HCT116 (cell line): ENCODE data around the gene PRR29. TPM values are rescaled to one million over a fixed set of nuclear protein-coding genes. Genes with fewer than 3 reads are reported as not detected.
A peak's percentile ranks its signal among the peaks of the same experiment; 100 is the strongest.

Experiments
- ATAC-seq: fragments of 200-7000 bp; cut with Tn5 transposase; 2 replicates; pipeline ENCODE4 v1.9.1; 2020; ENCODE audit warnings: mild to moderate bottlenecking, moderate library complexity
- BruUV-seq: library from RNA; stranded (reverse); fragments of 400-500 nt; replicated peaks from 2 replicates; lab custom pipeline; 2021; lab: Mats Ljungman, UMichigan
- CTCF ChIA-PET: fragments of 300-600 bp; sonication (Branson Sonifier 250); formaldehyde crosslinking; loops from one replicate; lab custom pipeline; 2021; ENCODE audit warnings: antibody characterized with exemption; lab: Charles Lee
- POLR2A ChIA-PET: fragments of 300-600, 350-600 bp; sonication (Branson Sonifier 250); formaldehyde crosslinking; loops from one replicate; lab custom pipeline; 2021; ENCODE audit warnings: antibody characterized with exemption; lab: Charles Lee
- RAD21 ChIA-PET, 2 experiments: fragments of 300-600 bp; sonication (Branson Sonifier 250); formaldehyde crosslinking; loops; one replicate each; lab custom pipeline; 2023; ENCODE audit warnings: low total read pairs in 2 of 2; ENCODE audit not compliant: uncharacterized antibody in 2 of 2, unreplicated experiment in 2 of 2, low non-redundant PET in 1 of 2; lab: Charles Lee
- DNase-seq: peaks from one replicate; pipeline ENCODE4 v3.0.0-alpha.2; 2010; ENCODE audit warnings: low read depth, low spot score
- H2AFZ ChIP-seq: fragments of 200-600 bp; shearing (Covaris generic), sonication (generic); 2 replicates; pipeline ENCODE4 v1.6.1; 2017; ENCODE audit warnings: low read depth, mixed run types, mixed read lengths, antibody characterized with exemption, low read length; ENCODE audit not compliant: poor library complexity, severe bottlenecking
- H3K27ac ChIP-seq: 2 replicates; pipeline ENCODE4 v1.5.1; 2012; ENCODE audit warnings: low read depth, low read length
- H3K27me3 ChIP-seq: fragments of 200-600 bp; sonication (generic); 2 replicates; pipeline ENCODE4 v1.6.1; 2016; ENCODE audit warnings: mixed run types, low read length, mixed read lengths; ENCODE audit not compliant: insufficient read depth
- H3K36me3 ChIP-seq, 2 experiments: fragments of 200-500 bp in 1 of 2; fragments of 200-600 bp in 1 of 2; sonication (Bioruptor generic) in 1 of 2; sonication (generic) in 1 of 2; 2 replicates each; pipeline versions ENCODE4 v1.5.1 to v1.6.1; 2014 to 2016; ENCODE audit warnings: low read length in 2 of 2, inconsistent platforms in 1 of 2, mixed read lengths in 1 of 2, mixed run types in 1 of 2; ENCODE audit not compliant: insufficient read depth in 2 of 2, control insufficient read depth in 1 of 2
- H3K4me1 ChIP-seq, 2 experiments: fragments of 200-600 bp in 1 of 2; sonication (generic) in 1 of 2; 2 replicates each; pipeline versions ENCODE4 v1.5.1 to v1.6.1; 2012 to 2017; ENCODE audit warnings: low read length in 2 of 2, inconsistent platforms in 1 of 2, mild to moderate bottlenecking in 1 of 2, mixed read lengths in 1 of 2, mixed run types in 1 of 2, moderate library complexity in 1 of 2; ENCODE audit not compliant: insufficient read depth in 2 of 2, control insufficient read depth in 1 of 2
- H3K4me2 ChIP-seq: fragments of 200-600 bp; sonication (generic); 2 replicates; pipeline ENCODE4 v1.6.1; 2017; ENCODE audit warnings: mixed run types, low read length, mixed read lengths
- H3K4me3 ChIP-seq, 2 experiments: fragments of 200-600 bp in 1 of 2; sonication (generic) in 1 of 2; replicated peaks in 1 of 2; 2 replicates each; pipeline ENCODE4 v1.5.1; 2011 to 2016; ENCODE audit warnings: low read length in 2 of 2, control low read depth in 1 of 2, low read depth in 1 of 2, mild to moderate bottlenecking in 1 of 2, mixed read lengths in 1 of 2, mixed run types in 1 of 2
- H3K79me2 ChIP-seq: fragments of 200-600 bp; sonication (generic); 2 replicates; pipeline ENCODE4 v1.6.1; 2017; ENCODE audit warnings: mild to moderate bottlenecking, mixed run types, low read length, moderate library complexity, mixed read lengths; ENCODE audit not compliant: insufficient read depth
- H3K9ac ChIP-seq: fragments of 200-600 bp; sonication (generic); 2 replicates; pipeline ENCODE4 v1.6.1; 2016; ENCODE audit warnings: low read length, mixed read lengths
- H3K9me2 ChIP-seq: fragments of 200-600 bp; sonication (generic), shearing (Covaris generic); 2 replicates; pipeline ENCODE4 v1.6.1; 2017; ENCODE audit warnings: mixed run types, mild to moderate bottlenecking, moderate library complexity; ENCODE audit not compliant: insufficient read depth
- H3K9me3 ChIP-seq, 2 experiments: fragments of 200-500 bp in 1 of 2; fragments of 200-600 bp in 1 of 2; sonication (Bioruptor generic) in 1 of 2; sonication (generic) in 1 of 2; 2 replicates each; pipeline ENCODE4 v1.6.1; 2014 to 2017; ENCODE audit warnings: low read length in 2 of 2, mixed read lengths in 2 of 2, inconsistent platforms in 1 of 2, low read depth in 1 of 2, mild to moderate bottlenecking in 1 of 2, mixed run types in 1 of 2, moderate library complexity in 1 of 2; ENCODE audit not compliant: control insufficient read depth in 1 of 2, insufficient read depth in 1 of 2
- H4K20me1 ChIP-seq: fragments of 200-600 bp; sonication (generic), shearing (Covaris generic); 2 replicates; pipeline ENCODE4 v1.6.1; 2017; ENCODE audit warnings: mixed run types, mild to moderate bottlenecking, moderate library complexity; ENCODE audit not compliant: insufficient read depth
- CTCF ChIP-seq, 3 experiments: fragments of 200-600 bp in 1 of 3; sonication (generic) in 1 of 3; IDR thresholded peaks in 2 of 3; conservative IDR thresholded peaks in 1 of 3; 2 replicates each; pipeline ENCODE4 v1.5.1; 2012 to 2017; ENCODE audit warnings: low read depth in 2 of 3, low read length in 2 of 3, antibody characterized with exemption in 1 of 3, borderline replicate concordance in 1 of 3, control low read depth in 1 of 3, mild to moderate bottlenecking in 1 of 3, mixed read lengths in 1 of 3, mixed run types in 1 of 3, moderate library complexity in 1 of 3; ENCODE audit not compliant: insufficient read depth in 1 of 3
- ELF1 ChIP-seq: IDR thresholded peaks from 2 replicates; pipeline ENCODE4 v1.6.1; 2012; ENCODE audit warnings: low read depth, borderline replicate concordance
- POLR2A ChIP-seq: IDR thresholded peaks from 2 replicates; pipeline ENCODE4 v1.7.0; 2011; ENCODE audit warnings: borderline replicate concordance; ENCODE audit not compliant: insufficient read depth, insufficient read length; ENCODE audit errors: extremely low read depth
- REST ChIP-seq: IDR thresholded peaks from 2 replicates; pipeline ENCODE4 v1.6.1; 2012; ENCODE audit warnings: low read depth
- ZBTB33 ChIP-seq: IDR thresholded peaks from 2 replicates; pipeline ENCODE4 v1.6.1; 2011; ENCODE audit warnings: mild to moderate bottlenecking, low read length, moderate library complexity; ENCODE audit not compliant: insufficient replicate concordance; ENCODE audit errors: extremely low read depth
- intact Hi-C: fragments of 100-400 bp; cut with micrococcal nuclease; formaldehyde crosslinking; loops from 2 replicates; pipeline ENCODE4 v1.10.0; 2022
- total RNA-seq: library from RNA; stranded (reverse); gene quantifications from one replicate; pipeline ENCODE4 v1.2.1, GENCODE V29; 2021; ENCODE audit not compliant: unreplicated experiment

Gene PRR29
- total RNA-seq, 1 experiment from 2014 or later: not detected

DNA sequence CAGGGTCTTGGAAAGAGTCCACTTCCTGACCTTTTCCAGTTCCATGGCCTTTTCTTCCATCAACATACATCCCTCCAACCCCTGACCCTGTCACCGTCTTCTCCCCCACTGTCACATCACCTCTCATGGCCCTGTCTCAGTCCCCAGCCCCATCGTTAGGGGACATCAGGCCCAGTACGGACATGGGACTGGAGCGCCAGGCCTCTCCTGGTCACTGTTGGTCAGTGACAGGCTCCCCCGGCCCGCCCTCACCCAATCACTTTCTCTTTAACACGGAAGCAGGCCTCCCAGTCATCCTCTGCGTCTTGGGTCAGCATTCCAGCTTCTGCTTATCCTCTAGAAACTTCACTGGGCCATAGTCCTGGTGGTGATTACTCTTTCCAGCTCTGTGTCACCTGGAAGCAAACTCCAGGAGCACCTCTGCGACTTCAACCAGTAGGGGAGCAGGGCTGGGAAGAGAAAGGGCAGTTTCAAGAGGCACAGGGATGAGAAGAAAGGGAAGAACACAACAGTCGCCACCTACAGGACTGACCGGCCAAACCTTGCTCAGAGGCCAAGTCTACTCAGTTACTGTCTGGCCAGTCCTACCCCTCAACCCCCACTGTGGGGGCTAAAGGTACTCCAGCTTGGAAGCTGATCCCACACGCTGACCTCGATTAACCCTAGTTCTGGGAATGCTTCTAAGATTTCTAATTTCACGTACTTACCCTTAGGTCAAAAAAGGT, 38.2 kb downstream of the PRR29 start:
- Histone ChIP-seq H3K36me3 (no peaks in the 10 kb centered on the region), H3K27me3 (no peaks in the 10 kb centered on the region), H3K9ac (no peak overlapping the region), H3K4me3 (no peak overlapping the region), H3K27ac (no peak overlapping the region), H3K4me1 (peaks cover 0 to 6% of the 10 kb centered on the region in 2 experiments; a peak in 1 of 4 replicates), H4K20me1 (no peaks in the 10 kb centered on the region), H3K9me2 (no peaks in the 10 kb centered on the region), H3K79me2 (no peaks in the 10 kb centered on the region), H3K9me3 (no peaks in the 10 kb centered on the region), H3K4me2 (no peak overlapping the region), H2AFZ (no peak overlapping the region)
- CTCF ChIA-PET: interaction anchor here (0.6 to 2.2 kb wide), 3 partner anchors 11 to 97 kb away, joined by 3 to 8 read pairs (median 5); no protein-coding TSS in a partner anchor
- no TSS peak for BruUV-seq
- peak; percentile 93 for ATAC-seq
- TF ChIP-seq POLR2A (no peak), ELF1 (no peak), CTCF (IDR thresholded peaks at IDR 0.05 in 2 of 3, conservative IDR thresholded peaks at IDR 0.05 in 1 of 3; ENCODE audit: borderline replicate concordance in 1 of 3, insufficient read depth in 1 of 3, low read depth in 2 of 3, low read length in 2 of 3) (peak; percentile 28 to 59 (median 55); a peak in 4 of 6 replicates), ZBTB33 (no peak), REST (no peak)
- DNase-seq: peak; percentile 27
- RAD21 ChIA-PET: no interaction called here
- POLR2A ChIA-PET: no interaction called here
- intact Hi-C loops: no loop called here
